WTC11 (cell line): ENCODE measurements around the gene ARHGAP10. TPM values are rescaled to one million over a fixed set of nuclear protein-coding genes. Genes with fewer than 3 reads are reported as not detected.

ENCODE experiments used
- ATAC-seq: fragments of 200-7000 bp; cut with Tn5 transposase; 2 replicates; pipeline ENCODE4 v1.10.0; 2021; ENCODE audit warnings: mild to moderate bottlenecking, moderate library complexity
- CTCF ChIA-PET: fragments of 300-600 bp; sonication (Branson Sonifier 250); formaldehyde crosslinking; loops from one replicate; lab custom pipeline; 2021; ENCODE audit warnings: antibody characterized with exemption; lab: Charles Lee
- POLR2A ChIA-PET: fragments of 350-600 bp; sonication (Branson Sonifier 250); formaldehyde crosslinking; loops from one replicate; lab custom pipeline; 2021; ENCODE audit warnings: antibody characterized with exemption; lab: Charles Lee
- DNase-seq: peaks from one replicate; pipeline ENCODE4 v3.0.0; 2021; ENCODE audit warnings: low spot score
- H3K27ac Mint-ChIP-seq: 2 replicates; pipeline ENCODE4 v1.8.0; 2021; ENCODE audit warnings: mixed read lengths
- H3K27me3 Mint-ChIP-seq: 2 replicates; pipeline ENCODE4 v1.8.0; 2021; ENCODE audit warnings: low read depth, mild to moderate bottlenecking, moderate library complexity, mixed read lengths
- H3K36me3 Mint-ChIP-seq: 2 replicates; pipeline ENCODE4 v1.8.0; 2021; ENCODE audit warnings: mixed read lengths
- H3K4me1 Mint-ChIP-seq: 2 replicates; pipeline ENCODE4 v1.8.0; 2022; ENCODE audit warnings: mixed read lengths
- H3K4me3 Mint-ChIP-seq: 2 replicates; pipeline ENCODE4 v1.8.0; 2021; ENCODE audit warnings: mild to moderate bottlenecking, moderate library complexity, mixed read lengths
- H3K9me3 Mint-ChIP-seq: 2 replicates; pipeline ENCODE4 v1.8.0; 2021; ENCODE audit warnings: mixed read lengths
- ARID4B ChIP-seq: sonication (generic); formaldehyde crosslinking; IDR thresholded peaks from 2 replicates; pipeline ENCODE4 v1.8.0; 2023; ENCODE audit warnings: missing genetic modification reagents, mild to moderate bottlenecking, borderline replicate concordance
- ATF3 ChIP-seq: sonication (generic); formaldehyde crosslinking; conservative IDR thresholded peaks from 2 replicates; pipeline ENCODE4 v1.8.1; 2022; ENCODE audit warnings: mild to moderate bottlenecking, missing genetic modification reagents
- ELF4 ChIP-seq: sonication (generic); formaldehyde crosslinking; IDR thresholded peaks from 2 replicates; pipeline ENCODE4 v1.8.1; 2022; ENCODE audit warnings: low read depth, mild to moderate bottlenecking, moderate library complexity, missing genetic modification reagents
- GTF2I ChIP-seq: fragments of 250-450 bp; sonication (Bioruptor Pico); conservative IDR thresholded peaks from 2 replicates; pipeline ENCODE4 v1.4.0; 2021; ENCODE audit warnings: mild to moderate bottlenecking
- IRF1 ChIP-seq: sonication (generic); formaldehyde crosslinking; IDR thresholded peaks from 2 replicates; pipeline ENCODE4 v1.8.0; 2023; ENCODE audit warnings: missing genetic modification reagents
- SMAD3 ChIP-seq: sonication (generic); formaldehyde crosslinking; IDR thresholded peaks from 2 replicates; pipeline ENCODE4 v1.8.0; 2022; ENCODE audit warnings: missing genetic modification reagents, mild to moderate bottlenecking, borderline replicate concordance
- TCF7 ChIP-seq: sonication (generic); formaldehyde crosslinking; IDR thresholded peaks from 2 replicates; pipeline ENCODE4 v1.8.0; 2022; ENCODE audit warnings: mild to moderate bottlenecking, low read depth, missing genetic modification reagents, moderate library complexity
- TEAD4 ChIP-seq: sonication (generic); formaldehyde crosslinking; IDR thresholded peaks from 2 replicates; pipeline ENCODE4 v1.8.0; 2022; ENCODE audit warnings: mild to moderate bottlenecking, missing genetic modification reagents
- ZNF232 ChIP-seq: sonication (generic); formaldehyde crosslinking; IDR thresholded peaks from 2 replicates; pipeline ENCODE4 v1.8.0; 2022; ENCODE audit warnings: mild to moderate bottlenecking, missing genetic modification reagents
- ZNF532 ChIP-seq: fragments of 250-450 bp; sonication (Bioruptor Pico); IDR thresholded peaks from 2 replicates; pipeline ENCODE4 v1.9.0; 2021; ENCODE audit warnings: mild to moderate bottlenecking, borderline replicate concordance
- total RNA-seq: library from RNA; stranded (reverse); gene quantifications from 3 replicates; pipeline ENCODE4 v1.2.3, GENCODE V29; 2021
- TF ChIP-seq, protein P1 (sequence below): sonication (generic); formaldehyde crosslinking; IDR thresholded peaks from 2 replicates; pipeline ENCODE4 v1.8.1; 2023; ENCODE audit warnings: mild to moderate bottlenecking, missing genetic modification reagents, moderate library complexity
- TF ChIP-seq, protein P2 (sequence below): fragments of 250-450 bp; sonication (Bioruptor Pico); IDR thresholded peaks from 2 replicates; pipeline ENCODE4 v1.8.0; 2021; ENCODE audit warnings: mild to moderate bottlenecking
- TF ChIP-seq, protein P3 (sequence below): sonication (generic); formaldehyde crosslinking; conservative IDR thresholded peaks from 2 replicates; pipeline ENCODE4 v1.8.1; 2023; ENCODE audit warnings: mild to moderate bottlenecking, low read depth, missing genetic modification reagents, moderate library complexity
- TF ChIP-seq, protein P4 (sequence below): sonication (generic); formaldehyde crosslinking; IDR thresholded peaks from 2 replicates; pipeline ENCODE4 v1.8.1; 2022; ENCODE audit warnings: low read depth, missing genetic modification reagents, borderline replicate concordance

ARHGAP10 gene
- total RNA-seq, 1 experiment from 2014 or later = 9.6 TPM

DNA sequence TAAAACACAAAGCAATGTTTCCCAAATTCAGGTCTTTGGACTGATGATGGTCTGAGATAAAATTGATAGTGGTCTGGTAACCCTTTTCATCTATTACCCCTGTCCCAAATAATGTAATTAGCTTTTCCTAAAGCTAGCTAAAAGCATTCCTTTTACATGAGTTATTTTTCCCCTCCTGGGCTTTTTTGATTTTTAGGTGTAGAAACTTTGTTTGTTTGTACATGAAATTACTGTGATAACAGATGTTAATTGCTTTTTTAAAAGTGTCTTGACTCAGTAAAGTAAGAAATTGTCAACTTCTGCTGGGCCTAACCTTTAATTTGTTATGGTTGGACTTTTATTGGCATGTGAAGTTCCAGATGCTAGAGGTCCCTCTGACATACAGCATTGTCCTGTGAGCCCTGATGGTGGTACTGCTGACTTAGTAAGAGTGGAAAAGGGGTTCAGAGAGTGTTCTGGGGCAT lies 145.5 kb downstream of the ARHGAP10 start (continued):
- TF ChIP-seq IRF1 (CRISPR knock-in tag) = no peak
- TF ChIP-seq ZNF532 (CRISPR knock-in tag) = no peak
- no peak for TF ChIP-seq ATF3 (CRISPR knock-in tag)
- no peak for TF ChIP-seq SMAD3
- no peak for TF ChIP-seq TEAD4 (CRISPR knock-in tag)
- no peak for TF ChIP-seq GTF2I (CRISPR knock-in tag)

GRCh38 chr4:147879676-147880075 lies 147.8 kb downstream of the ARHGAP10 start:
- CTCF ChIA-PET = no interaction called here
- H3K27me3 Mint-ChIP-seq = no peaks in the 10 kb centered on the region
- POLR2A ChIA-PET = no interaction called here
- TF ChIP-seq, protein P1, sequence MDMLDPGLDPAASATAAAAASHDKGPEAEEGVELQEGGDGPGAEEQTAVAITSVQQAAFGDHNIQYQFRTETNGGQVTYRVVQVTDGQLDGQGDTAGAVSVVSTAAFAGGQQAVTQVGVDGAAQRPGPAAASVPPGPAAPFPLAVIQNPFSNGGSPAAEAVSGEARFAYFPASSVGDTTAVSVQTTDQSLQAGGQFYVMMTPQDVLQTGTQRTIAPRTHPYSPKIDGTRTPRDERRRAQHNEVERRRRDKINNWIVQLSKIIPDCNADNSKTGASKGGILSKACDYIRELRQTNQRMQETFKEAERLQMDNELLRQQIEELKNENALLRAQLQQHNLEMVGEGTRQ = no peak
- TF ChIP-seq, protein P2, sequence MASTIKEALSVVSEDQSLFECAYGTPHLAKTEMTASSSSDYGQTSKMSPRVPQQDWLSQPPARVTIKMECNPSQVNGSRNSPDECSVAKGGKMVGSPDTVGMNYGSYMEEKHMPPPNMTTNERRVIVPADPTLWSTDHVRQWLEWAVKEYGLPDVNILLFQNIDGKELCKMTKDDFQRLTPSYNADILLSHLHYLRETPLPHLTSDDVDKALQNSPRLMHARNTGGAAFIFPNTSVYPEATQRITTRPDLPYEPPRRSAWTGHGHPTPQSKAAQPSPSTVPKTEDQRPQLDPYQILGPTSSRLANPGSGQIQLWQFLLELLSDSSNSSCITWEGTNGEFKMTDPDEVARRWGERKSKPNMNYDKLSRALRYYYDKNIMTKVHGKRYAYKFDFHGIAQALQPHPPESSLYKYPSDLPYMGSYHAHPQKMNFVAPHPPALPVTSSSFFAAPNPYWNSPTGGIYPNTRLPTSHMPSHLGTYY (CRISPR knock-in tag) = no peak
- TF ChIP-seq ZNF232 (CRISPR knock-in tag) (no peak), TCF7 (CRISPR knock-in tag) (no peak)
- no peak for DNase-seq
- H3K27ac Mint-ChIP-seq = no peak overlapping the region
- no peak for ATAC-seq
- H3K36me3 Mint-ChIP-seq = peaks cover 5% of the 10 kb centered on the region
- no peak overlapping the region for H3K4me3 Mint-ChIP-seq
- no peaks in the 10 kb centered on the region for H3K4me1 Mint-ChIP-seq
- peaks cover 4% of the 10 kb centered on the region for H3K9me3 Mint-ChIP-seq

- no peak for DNase-seq
- peaks cover 13% of the 10 kb centered on the region for H3K36me3 Mint-ChIP-seq
- H3K4me3 Mint-ChIP-seq = no peak overlapping the region
- POLR2A ChIA-PET = no interaction called here
- no peaks in the 10 kb centered on the region for H3K4me1 Mint-ChIP-seq
- no peak overlapping the region for H3K27ac Mint-ChIP-seq
- no peaks in the 10 kb centered on the region for H3K27me3 Mint-ChIP-seq
- ATAC-seq = no peak
- H3K9me3 Mint-ChIP-seq = peaks cover 12% of the 10 kb centered on the region
- CTCF ChIA-PET = interaction anchor here (0.7 kb wide), 1 partner anchor 13 kb away, joined by 3 read pairs; no protein-coding TSS in a partner anchor
- TF ChIP-seq ARID4B (CRISPR knock-in tag) (no peak), ELF4 (no peak)
- TF ChIP-seq, protein P3, sequence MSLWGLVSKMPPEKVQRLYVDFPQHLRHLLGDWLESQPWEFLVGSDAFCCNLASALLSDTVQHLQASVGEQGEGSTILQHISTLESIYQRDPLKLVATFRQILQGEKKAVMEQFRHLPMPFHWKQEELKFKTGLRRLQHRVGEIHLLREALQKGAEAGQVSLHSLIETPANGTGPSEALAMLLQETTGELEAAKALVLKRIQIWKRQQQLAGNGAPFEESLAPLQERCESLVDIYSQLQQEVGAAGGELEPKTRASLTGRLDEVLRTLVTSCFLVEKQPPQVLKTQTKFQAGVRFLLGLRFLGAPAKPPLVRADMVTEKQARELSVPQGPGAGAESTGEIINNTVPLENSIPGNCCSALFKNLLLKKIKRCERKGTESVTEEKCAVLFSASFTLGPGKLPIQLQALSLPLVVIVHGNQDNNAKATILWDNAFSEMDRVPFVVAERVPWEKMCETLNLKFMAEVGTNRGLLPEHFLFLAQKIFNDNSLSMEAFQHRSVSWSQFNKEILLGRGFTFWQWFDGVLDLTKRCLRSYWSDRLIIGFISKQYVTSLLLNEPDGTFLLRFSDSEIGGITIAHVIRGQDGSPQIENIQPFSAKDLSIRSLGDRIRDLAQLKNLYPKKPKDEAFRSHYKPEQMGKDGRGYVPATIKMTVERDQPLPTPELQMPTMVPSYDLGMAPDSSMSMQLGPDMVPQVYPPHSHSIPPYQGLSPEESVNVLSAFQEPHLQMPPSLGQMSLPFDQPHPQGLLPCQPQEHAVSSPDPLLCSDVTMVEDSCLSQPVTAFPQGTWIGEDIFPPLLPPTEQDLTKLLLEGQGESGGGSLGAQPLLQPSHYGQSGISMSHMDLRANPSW (CRISPR knock-in tag) = no peak
- TF ChIP-seq, protein P4, sequence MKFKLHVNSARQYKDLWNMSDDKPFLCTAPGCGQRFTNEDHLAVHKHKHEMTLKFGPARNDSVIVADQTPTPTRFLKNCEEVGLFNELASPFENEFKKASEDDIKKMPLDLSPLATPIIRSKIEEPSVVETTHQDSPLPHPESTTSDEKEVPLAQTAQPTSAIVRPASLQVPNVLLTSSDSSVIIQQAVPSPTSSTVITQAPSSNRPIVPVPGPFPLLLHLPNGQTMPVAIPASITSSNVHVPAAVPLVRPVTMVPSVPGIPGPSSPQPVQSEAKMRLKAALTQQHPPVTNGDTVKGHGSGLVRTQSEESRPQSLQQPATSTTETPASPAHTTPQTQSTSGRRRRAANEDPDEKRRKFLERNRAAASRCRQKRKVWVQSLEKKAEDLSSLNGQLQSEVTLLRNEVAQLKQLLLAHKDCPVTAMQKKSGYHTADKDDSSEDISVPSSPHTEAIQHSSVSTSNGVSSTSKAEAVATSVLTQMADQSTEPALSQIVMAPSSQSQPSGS (CRISPR knock-in tag) = no peak
Measured at GRCh38 chr4:147880511-147880910, 148.6 kb downstream of the ARHGAP10 start.
